ENCODE measurements around the gene ZNF66.
"Not testable (repeated sequence)": the region's sequence is repeated elsewhere in the genome, so short reads cannot be mapped to it uniquely, and the experiment has no call there.

The ZNF66 gene

GRCh38 chr19:20776083-20777076 is at the start of gene ZNF66:
Gene ZNF66 (plus strand): TSS chr19:20776304. CDS start chr19:20776448, 144 bp downstream.
- peak; percentile 96 for DNase-seq

GRCh38 chr19:20750169-20750568 is 25.9 kb upstream of the ZNF66 start:
- DNase-seq = not testable (repeated sequence)

GRCh38 chr19:20752291-20752690 is 23.8 kb upstream of the ZNF66 start:
- DNase-seq = not testable (repeated sequence)

- DNase-seq = not testable (repeated sequence)
Measured at GRCh38 chr19:20769225-20769736, 6.8 kb upstream of the ZNF66 start.

- DNase-seq = no peak
Measured at GRCh38 chr19:20787786-20788185, 11.7 kb downstream of the ZNF66 start.

- DNase-seq = no peak
Measured at GRCh38 chr19:20791806-20792205, 15.7 kb downstream of the ZNF66 start.

GRCh38 chr19:20806311-20807262 is 30.5 kb downstream of the ZNF66 start:
- DNase-seq = not testable (repeated sequence)

- no peak for DNase-seq
Measured at GRCh38 chr19:20840371-20840770, 64.3 kb downstream of the ZNF66 start.

All from activated CD4-positive, alpha-beta T cell treated with anti-CD3 and anti-CD28 coated beads for 48 hours (primary cell).